ENCODE measurements around the gene RIBC1. TPM values are rescaled to one million over a fixed set of nuclear protein-coding genes. Genes with fewer than 3 reads are reported as not detected.

Gene RIBC1
- total RNA-seq, 2 experiments from 2014 or later = 0.79 to 0.88 TPM

GRCh38 chrX:53377464-53377863, 45.2 kb upstream of the RIBC1 start:
- Histone ChIP-seq H3K4me2 (ENCODE audit: low read length) (no peak overlapping the region), H3K9me3 (ENCODE audit: low read length) (no peaks in the 10 kb centered on the region), H2AFZ (ENCODE audit: low read length) (no peak overlapping the region), H4K20me1 (ENCODE audit: insufficient read depth, low read length) (no peaks in the 10 kb centered on the region), H3K27ac (ENCODE audit: low read depth, low read length, poor library complexity, severe bottlenecking) (no peak overlapping the region), H3K36me3 (ENCODE audit: insufficient read depth, low read length) (peaks cover 51% of the 10 kb centered on the region), H3K79me2 (ENCODE audit: insufficient read depth, low read depth, low read length) (no peaks in the 10 kb centered on the region), H3K4me1 (ENCODE audit: insufficient read depth, low read length, poor library complexity, severe bottlenecking) (no peaks in the 10 kb centered on the region), H3K4me3 (ENCODE audit: low read depth, low read length, poor library complexity, severe bottlenecking) (no peak overlapping the region), H3K9me2 (ENCODE audit: insufficient read depth, low read length) (no peaks in the 10 kb centered on the region)
- ChIA-PET CTCF (ENCODE audit: unreplicated experiment) (no interaction called here), POLR2A (no interaction called here)
- DNase-seq (ENCODE audit: low spot score) = no peak
- no TSS peak for BruUV-seq (replicated peaks)
- intact Hi-C loops (cut with micrococcal nuclease; ENCODE audit: unreplicated experiment) = no loop called here
- no peak for TF ChIP-seq EZH2phosphoT487 (IDR thresholded peaks at IDR 0.05; ENCODE audit: borderline replicate concordance, low read depth, low read length)
- TF ChIP-seq CTCF (conservative IDR thresholded peaks at IDR 0.05; ENCODE audit: low read length) = no peak

- no peaks in the 10 kb centered on the region for H3K79me2 ChIP-seq (ENCODE audit: insufficient read depth, low read depth, low read length)
- H4K20me1 ChIP-seq (ENCODE audit: insufficient read depth, low read length) = no peaks in the 10 kb centered on the region
- TF ChIP-seq EZH2phosphoT487 (IDR thresholded peaks at IDR 0.05; ENCODE audit: borderline replicate concordance, low read depth, low read length) (no peak), CTCF (conservative IDR thresholded peaks at IDR 0.05; ENCODE audit: low read length) (no peak)
- no peaks in the 10 kb centered on the region for H3K9me2 ChIP-seq (ENCODE audit: insufficient read depth, low read length)
- intact Hi-C loops (cut with micrococcal nuclease; ENCODE audit: unreplicated experiment) = no loop called here
- H3K27ac ChIP-seq (ENCODE audit: low read depth, low read length, poor library complexity, severe bottlenecking) = no peak overlapping the region
- no peak overlapping the region for H3K4me3 ChIP-seq (ENCODE audit: low read depth, low read length, poor library complexity, severe bottlenecking)
- CTCF ChIA-PET (ENCODE audit: unreplicated experiment) = no interaction called here
- no peaks in the 10 kb centered on the region for H3K9me3 ChIP-seq (ENCODE audit: low read length)
- POLR2A ChIA-PET = no interaction called here
- BruUV-seq (replicated peaks) = no TSS peak
- H2AFZ ChIP-seq (ENCODE audit: low read length) = no peak overlapping the region
- no peak for DNase-seq (ENCODE audit: low spot score)
- no peaks in the 10 kb centered on the region for H3K4me1 ChIP-seq (ENCODE audit: insufficient read depth, low read length, poor library complexity, severe bottlenecking)
- H3K4me2 ChIP-seq (ENCODE audit: low read length) = no peak overlapping the region
- H3K36me3 ChIP-seq (ENCODE audit: insufficient read depth, low read length) = peaks cover 67% of the 10 kb centered on the region
Measured at GRCh38 chrX:53379008-53379710, 43.5 kb upstream of the RIBC1 start.

- Histone ChIP-seq H3K4me2 (ENCODE audit: low read length) (no peak overlapping the region), H3K79me2 (ENCODE audit: insufficient read depth, low read depth, low read length) (no peaks in the 10 kb centered on the region), H3K4me1 (ENCODE audit: insufficient read depth, low read length, poor library complexity, severe bottlenecking) (no peaks in the 10 kb centered on the region), H3K9me3 (ENCODE audit: low read length) (no peaks in the 10 kb centered on the region), H3K9me2 (ENCODE audit: insufficient read depth, low read length) (no peaks in the 10 kb centered on the region), H3K27ac (ENCODE audit: low read depth, low read length, poor library complexity, severe bottlenecking) (no peak overlapping the region), H2AFZ (ENCODE audit: low read length) (no peak overlapping the region), H4K20me1 (ENCODE audit: insufficient read depth, low read length) (no peaks in the 10 kb centered on the region), H3K36me3 (ENCODE audit: insufficient read depth, low read length) (peaks cover 72% of the 10 kb centered on the region), H3K4me3 (ENCODE audit: low read depth, low read length, poor library complexity, severe bottlenecking) (no peak overlapping the region)
- CTCF ChIA-PET (ENCODE audit: unreplicated experiment) = no interaction called here
- POLR2A ChIA-PET = no interaction called here
- no TSS peak for BruUV-seq (replicated peaks)
- DNase-seq (ENCODE audit: low spot score) = no peak
- intact Hi-C loops (cut with micrococcal nuclease; ENCODE audit: unreplicated experiment) = no loop called here
- TF ChIP-seq CTCF (conservative IDR thresholded peaks at IDR 0.05; ENCODE audit: low read length) (no peak), EZH2phosphoT487 (IDR thresholded peaks at IDR 0.05; ENCODE audit: borderline replicate concordance, low read depth, low read length) (no peak)
Measured at GRCh38 chrX:53379747-53380146, 42.9 kb upstream of the RIBC1 start.
